ENCODE measurements around the gene LAMP2. TPM values are rescaled to one million over a fixed set of nuclear protein-coding genes. Genes with fewer than 3 reads are reported as not detected.
A peak's percentile ranks its signal among the peaks of the same experiment; 100 is the strongest.

Gene LAMP2
- total and polyA plus RNA-seq, 9 of the 15 experiments (the other 6 are each of a cell fraction or from before 2014, with no cell fraction given) = 22.3 to 77.7 (median 48.6) TPM

DNA sequence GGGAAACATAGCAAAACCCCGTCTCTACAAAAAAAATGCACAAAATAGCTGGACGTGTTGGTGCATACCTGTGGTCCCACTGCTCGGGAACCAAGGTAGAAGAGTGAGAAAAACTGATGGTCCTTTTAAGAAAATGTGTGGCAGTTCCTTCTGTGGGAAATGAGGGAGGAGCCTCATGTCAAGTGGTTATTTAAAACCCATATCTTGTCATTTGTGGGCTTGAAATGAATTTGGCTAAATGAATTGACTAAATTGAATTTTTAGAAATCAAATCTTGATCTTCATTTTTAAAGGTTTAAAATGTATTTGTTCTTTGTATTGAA lies 16.2 kb upstream of the LAMP2 start (continued):
- TF ChIP-seq GTF2E2 (tag; IDR thresholded peaks at IDR 0.05) (0 out of 2 replicates have a peak, but pooled peaks have one; percentile 10), RUNX1 (IDR thresholded peaks at IDR 0.05; ENCODE audit: low read depth) (no peak), PURB (CRISPR knock-in tag; IDR thresholded peaks at IDR 0.05; ENCODE audit: low read depth) (no peak), ZNF174 (CRISPR knock-in tag; IDR thresholded peaks at IDR 0.05) (no peak), ZC3H4 (CRISPR knock-in tag; IDR thresholded peaks at IDR 0.05; ENCODE audit: borderline replicate concordance) (no peak), CCAR2 (IDR thresholded peaks at IDR 0.05; ENCODE audit: low read depth, low read length) (no peak), BRCA1 (IDR thresholded peaks at IDR 0.05) (no peak), BRCA1 (CRISPR knock-in tag; IDR thresholded peaks at IDR 0.05) (no peak), HDAC8 (tag; IDR thresholded peaks at IDR 0.05) (no peak), MEIS2 (IDR thresholded peaks at IDR 0.05; ENCODE audit: partially characterized antibody) (peak; percentile 78), DNMT1 (IDR thresholded peaks at IDR 0.05) (no peak), MTA1 (IDR thresholded peaks at IDR 0.05; ENCODE audit: borderline replicate concordance) (no peak), MED1 (CRISPR knock-in tag; IDR thresholded peaks at IDR 0.05; ENCODE audit: borderline replicate concordance) (no peak), KLF10 (CRISPR knock-in tag; IDR thresholded peaks at IDR 0.05) (no peak), U2AF2 (optimal IDR thresholded peaks at IDR 0.05; ENCODE audit: low read depth, low read length) (no peak)
- TF ChIP-seq, protein P1, sequence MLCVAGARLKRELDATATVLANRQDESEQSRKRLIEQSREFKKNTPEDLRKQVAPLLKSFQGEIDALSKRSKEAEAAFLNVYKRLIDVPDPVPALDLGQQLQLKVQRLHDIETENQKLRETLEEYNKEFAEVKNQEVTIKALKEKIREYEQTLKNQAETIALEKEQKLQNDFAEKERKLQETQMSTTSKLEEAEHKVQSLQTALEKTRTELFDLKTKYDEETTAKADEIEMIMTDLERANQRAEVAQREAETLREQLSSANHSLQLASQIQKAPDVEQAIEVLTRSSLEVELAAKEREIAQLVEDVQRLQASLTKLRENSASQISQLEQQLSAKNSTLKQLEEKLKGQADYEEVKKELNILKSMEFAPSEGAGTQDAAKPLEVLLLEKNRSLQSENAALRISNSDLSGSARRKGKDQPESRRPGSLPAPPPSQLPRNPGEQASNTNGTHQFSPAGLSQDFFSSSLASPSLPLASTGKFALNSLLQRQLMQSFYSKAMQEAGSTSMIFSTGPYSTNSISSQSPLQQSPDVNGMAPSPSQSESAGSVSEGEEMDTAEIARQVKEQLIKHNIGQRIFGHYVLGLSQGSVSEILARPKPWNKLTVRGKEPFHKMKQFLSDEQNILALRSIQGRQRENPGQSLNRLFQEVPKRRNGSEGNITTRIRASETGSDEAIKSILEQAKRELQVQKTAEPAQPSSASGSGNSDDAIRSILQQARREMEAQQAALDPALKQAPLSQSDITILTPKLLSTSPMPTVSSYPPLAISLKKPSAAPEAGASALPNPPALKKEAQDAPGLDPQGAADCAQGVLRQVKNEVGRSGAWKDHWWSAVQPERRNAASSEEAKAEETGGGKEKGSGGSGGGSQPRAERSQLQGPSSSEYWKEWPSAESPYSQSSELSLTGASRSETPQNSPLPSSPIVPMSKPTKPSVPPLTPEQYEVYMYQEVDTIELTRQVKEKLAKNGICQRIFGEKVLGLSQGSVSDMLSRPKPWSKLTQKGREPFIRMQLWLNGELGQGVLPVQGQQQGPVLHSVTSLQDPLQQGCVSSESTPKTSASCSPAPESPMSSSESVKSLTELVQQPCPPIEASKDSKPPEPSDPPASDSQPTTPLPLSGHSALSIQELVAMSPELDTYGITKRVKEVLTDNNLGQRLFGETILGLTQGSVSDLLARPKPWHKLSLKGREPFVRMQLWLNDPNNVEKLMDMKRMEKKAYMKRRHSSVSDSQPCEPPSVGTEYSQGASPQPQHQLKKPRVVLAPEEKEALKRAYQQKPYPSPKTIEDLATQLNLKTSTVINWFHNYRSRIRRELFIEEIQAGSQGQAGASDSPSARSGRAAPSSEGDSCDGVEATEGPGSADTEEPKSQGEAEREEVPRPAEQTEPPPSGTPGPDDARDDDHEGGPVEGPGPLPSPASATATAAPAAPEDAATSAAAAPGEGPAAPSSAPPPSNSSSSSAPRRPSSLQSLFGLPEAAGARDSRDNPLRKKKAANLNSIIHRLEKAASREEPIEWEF (CRISPR knock-in tag; IDR thresholded peaks at IDR 0.05) = peak; percentile 81; the same call in 1 of the 2 replicates
- TF ChIP-seq, protein P2, sequence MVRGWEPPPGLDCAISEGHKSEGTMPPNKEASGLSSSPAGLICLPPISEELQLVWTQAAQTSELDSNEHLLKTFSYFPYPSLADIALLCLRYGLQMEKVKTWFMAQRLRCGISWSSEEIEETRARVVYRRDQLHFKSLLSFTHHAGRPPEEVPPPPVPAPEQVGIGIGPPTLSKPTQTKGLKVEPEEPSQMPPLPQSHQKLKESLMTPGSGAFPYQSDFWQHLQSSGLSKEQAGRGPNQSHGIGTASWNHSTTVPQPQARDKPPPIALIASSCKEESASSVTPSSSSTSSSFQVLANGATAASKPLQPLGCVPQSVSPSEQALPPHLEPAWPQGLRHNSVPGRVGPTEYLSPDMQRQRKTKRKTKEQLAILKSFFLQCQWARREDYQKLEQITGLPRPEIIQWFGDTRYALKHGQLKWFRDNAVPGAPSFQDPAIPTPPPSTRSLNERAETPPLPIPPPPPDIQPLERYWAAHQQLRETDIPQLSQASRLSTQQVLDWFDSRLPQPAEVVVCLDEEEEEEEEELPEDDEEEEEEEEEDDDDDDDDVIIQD (CRISPR knock-in tag; IDR thresholded peaks at IDR 0.05) = no peak

Data from K562 (cell line).